H1 (cell line): ENCODE data around the gene TOP3A. TPM values are rescaled to one million over a fixed set of nuclear protein-coding genes. Genes with fewer than 3 reads are reported as not detected.

Experiments
- CTCF ChIA-PET: fragments of 300-600 bp; sonication (Branson Sonifier 250); formaldehyde crosslinking; loops from one replicate; lab custom pipeline; 2021; ENCODE audit not compliant: partially characterized antibody; lab: Charles Lee
- POLR2A ChIA-PET: fragments of 300-600 bp; sonication (Branson Sonifier 250); formaldehyde crosslinking; loops from one replicate; lab custom pipeline; 2021; ENCODE audit warnings: inconsistent platforms; ENCODE audit not compliant: partially characterized antibody; lab: Charles Lee
- DNase-seq, 2 experiments: peaks; one replicate each; pipeline versions ENCODE4 v3.0.0 to v3.0.0-alpha.2; 2010 to 2022; ENCODE audit warnings: low spot score in 2 of 2, low read depth in 1 of 2, mixed read lengths in 1 of 2
- FAIRE-seq: peaks from 2 replicates; lab custom pipeline; 2011; peaks lifted over from hg19 to GRCh38; lab: Jason Lieb, UNC
- H2AFZ ChIP-seq: 2 replicates; pipeline ENCODE4 v1.8.1; 2012; ENCODE audit warnings: low read length, inconsistent platforms
- H2AK5ac ChIP-seq: 2 replicates; pipeline ENCODE4 v1.6.1; 2013; ENCODE audit warnings: low read depth, low read length
- H2BK120ac ChIP-seq: replicated peaks from 2 replicates; pipeline ENCODE3; 2013; ENCODE audit warnings: low read depth, low read length, inconsistent platforms
- H2BK12ac ChIP-seq: 2 replicates; pipeline ENCODE4 v1.6.1; 2013; ENCODE audit warnings: low read depth, low read length
- H2BK15ac ChIP-seq: 2 replicates; pipeline ENCODE4 v1.6.1; 2013; ENCODE audit warnings: low read length
- H2BK20ac ChIP-seq: 2 replicates; pipeline ENCODE4 v1.6.1; 2013; ENCODE audit warnings: low read length
- H2BK5ac ChIP-seq: 2 replicates; pipeline ENCODE4 v1.6.1; 2013; ENCODE audit warnings: low read depth, low read length
- H3K14ac ChIP-seq: 2 replicates; pipeline ENCODE4 v1.6.1; 2013; ENCODE audit warnings: inconsistent platforms; ENCODE audit not compliant: insufficient read length
- H3K18ac ChIP-seq: 2 replicates; pipeline ENCODE4 v1.6.1; 2013; ENCODE audit warnings: low read length; ENCODE audit errors: extremely low read depth
- H3K23ac ChIP-seq: 2 replicates; pipeline ENCODE4 v1.6.1; 2013; ENCODE audit warnings: inconsistent platforms; ENCODE audit not compliant: insufficient read length
- H3K23me2 ChIP-seq: 2 replicates; pipeline ENCODE4 v1.6.1; 2013; ENCODE audit warnings: low read depth, low read length
- H3K27ac ChIP-seq: 2 replicates; pipeline ENCODE4 v1.6.1; 2011; ENCODE audit warnings: low read depth, low read length, inconsistent platforms
- H3K27me3 ChIP-seq, 4 experiments: replicated peaks in 1 of 4; 1 replicate in 1 of 4; 2 replicates in 3 of 4; pipeline versions ENCODE4 v1.6.1 to v1.8.1; 2011 to 2013; ENCODE audit warnings: low read length in 3 of 4, mild to moderate bottlenecking in 3 of 4, inconsistent platforms in 2 of 4, mixed read lengths in 2 of 4, moderate library complexity in 1 of 4; ENCODE audit not compliant: control insufficient read depth in 3 of 4, insufficient read depth in 3 of 4; ENCODE audit errors: extremely low read depth in 1 of 4
- H3K36me3 ChIP-seq, 4 experiments: 2 replicates each; pipeline versions ENCODE4 v1.6.1 to v1.8.1; 2011 to 2013; ENCODE audit warnings: mild to moderate bottlenecking in 4 of 4, low read length in 3 of 4, moderate library complexity in 2 of 4, control low read depth in 1 of 4, inconsistent platforms in 1 of 4; ENCODE audit not compliant: insufficient read depth in 4 of 4, control insufficient read depth in 2 of 4
- H3K4ac ChIP-seq: replicated peaks from 2 replicates; pipeline ENCODE3; 2013; ENCODE audit warnings: low read length, low read depth, mixed read lengths, inconsistent platforms; ENCODE audit not compliant: insufficient read length
- H3K4me1 ChIP-seq, 4 experiments: replicated peaks in 1 of 4; 1 replicate in 1 of 4; 2 replicates in 3 of 4; pipeline versions ENCODE4 v1.6.1 to v1.8.1; 2011 to 2013; ENCODE audit warnings: low read length in 3 of 4, inconsistent platforms in 2 of 4, mixed read lengths in 1 of 4; ENCODE audit not compliant: insufficient read depth in 4 of 4, control insufficient read depth in 3 of 4
- H3K4me2 ChIP-seq, 2 experiments: 2 replicates each; pipeline versions ENCODE4 v1.6.1 to v1.8.1; 2011 to 2013; ENCODE audit warnings: low read depth in 2 of 2, low read length in 2 of 2, control low read depth in 1 of 2, inconsistent platforms in 1 of 2, mild to moderate bottlenecking in 1 of 2; ENCODE audit not compliant: insufficient read depth in 1 of 2
- H3K4me3 ChIP-seq, 4 experiments: fragments of 200-600, 300-600 bp in 1 of 4; sonication (generic), shearing (Covaris generic), sonication (Bioruptor Twin) in 1 of 4; 2 replicates each; pipeline versions ENCODE4 v1.5.1 to v1.8.1; 2011 to 2016; ENCODE audit warnings: low read length in 4 of 4, low read depth in 3 of 4, control low read depth in 2 of 4, inconsistent platforms in 2 of 4, mild to moderate bottlenecking in 2 of 4, mixed read lengths in 1 of 4, moderate library complexity in 1 of 4; ENCODE audit not compliant: insufficient read depth in 2 of 4; ENCODE audit errors: extremely low read depth in 1 of 4
- H3K56ac ChIP-seq: replicated peaks from 2 replicates; pipeline ENCODE3; 2013; ENCODE audit warnings: low read depth, mild to moderate bottlenecking, mixed read lengths, low read length, inconsistent platforms; ENCODE audit not compliant: insufficient read length
- H3K79me1 ChIP-seq: 2 replicates; pipeline ENCODE4 v1.6.1; 2013; ENCODE audit warnings: low read depth, low read length, control low read depth
- H3K79me2 ChIP-seq, 2 experiments: 2 replicates each; pipeline versions ENCODE4 v1.6.1 to v1.8.1; 2012 to 2013; ENCODE audit warnings: low read length in 2 of 2, mild to moderate bottlenecking in 2 of 2, inconsistent platforms in 1 of 2; ENCODE audit not compliant: insufficient read depth in 2 of 2, control insufficient read depth in 1 of 2
- H3K9ac ChIP-seq, 4 experiments: replicated peaks in 1 of 4; 1 replicate in 1 of 4; 2 replicates in 3 of 4; pipeline versions ENCODE4 v1.6.1 to v1.8.1; 2011 to 2013; ENCODE audit warnings: low read depth in 3 of 4, low read length in 3 of 4, control low read depth in 2 of 4, mild to moderate bottlenecking in 2 of 4, moderate library complexity in 2 of 4, inconsistent platforms in 1 of 4; ENCODE audit errors: extremely low read depth in 1 of 4
- H3K9me3 ChIP-seq, 2 experiments: 2 replicates each; pipeline versions ENCODE4 v1.6.1 to v1.8.1; 2012 to 2013; ENCODE audit warnings: mild to moderate bottlenecking in 2 of 2, moderate library complexity in 2 of 2, control low read depth in 1 of 2, inconsistent platforms in 1 of 2, low read depth in 1 of 2, low read length in 1 of 2, mixed read lengths in 1 of 2; ENCODE audit not compliant: insufficient read depth in 2 of 2
- H4K20me1 ChIP-seq, 2 experiments: replicated peaks in 1 of 2; 2 replicates each; pipeline versions ENCODE3 to v1.8.1; 2011 to 2013; ENCODE audit warnings: inconsistent platforms in 2 of 2, low read length in 2 of 2, mild to moderate bottlenecking in 1 of 2; ENCODE audit not compliant: insufficient read depth in 2 of 2, control insufficient read depth in 1 of 2
- H4K5ac ChIP-seq: 2 replicates; pipeline ENCODE4 v1.6.1; 2013; ENCODE audit warnings: low read length, low read depth, mixed read lengths, inconsistent platforms; ENCODE audit not compliant: insufficient read length
- H4K8ac ChIP-seq: 2 replicates; pipeline ENCODE4 v1.8.0; 2013; ENCODE audit warnings: mild to moderate bottlenecking, moderate library complexity, low read length, inconsistent platforms; ENCODE audit not compliant: insufficient read depth; ENCODE audit errors: extremely low read depth
- H4K91ac ChIP-seq: replicated peaks from 2 replicates; pipeline ENCODE3; 2013; ENCODE audit warnings: low read length, mixed read lengths, inconsistent platforms; ENCODE audit not compliant: insufficient read length
- BACH1 ChIP-seq: IDR thresholded peaks from 2 replicates; pipeline ENCODE4 v1.6.1; 2012; ENCODE audit warnings: low read length, improper control_type of control experiment
- CBX5 ChIP-seq: fragments of 300-800, 300-1000 bp; sonication (generic); IDR thresholded peaks from 2 replicates; pipeline ENCODE4 v1.7.1; 2016; ENCODE audit warnings: antibody characterized with exemption, low read length, low read depth
- CHD1 ChIP-seq: IDR thresholded peaks from 2 replicates; pipeline ENCODE4 v1.6.1; 2012; ENCODE audit warnings: low read depth, low read length, improper control_type of control experiment
- EP300 ChIP-seq, 2 experiments: IDR thresholded peaks; 1 replicate in 1 of 2; 2 replicates in 1 of 2; pipeline ENCODE4 v1.6.1; 2011 to 2012; ENCODE audit warnings: low read depth in 2 of 2, low read length in 2 of 2, mild to moderate bottlenecking in 2 of 2, borderline replicate concordance in 1 of 2, inconsistent platforms in 1 of 2, moderate library complexity in 1 of 2
- EZH2 ChIP-seq: fragments of 200-600 bp; sonication (generic); IDR thresholded peaks from 2 replicates; pipeline ENCODE4 v1.7.1; 2012; ENCODE audit warnings: low read depth, mild to moderate bottlenecking, moderate library complexity, low read length, inconsistent platforms; ENCODE audit not compliant: severe bottlenecking
- HDAC2 ChIP-seq, 2 experiments: fragments of 300-600 bp in 1 of 2; sonication (generic) in 1 of 2; IDR thresholded peaks; 2 replicates each; pipeline ENCODE4 v1.6.1; 2011 to 2012; ENCODE audit warnings: low read depth in 2 of 2, low read length in 2 of 2, mild to moderate bottlenecking in 2 of 2, moderate library complexity in 2 of 2, borderline replicate concordance in 1 of 2, inconsistent platforms in 1 of 2
- NANOG ChIP-seq: IDR thresholded peaks from 2 replicates; pipeline ENCODE4 v1.6.1; 2011; ENCODE audit warnings: low read length, low read depth, mild to moderate bottlenecking, inconsistent platforms; ENCODE audit not compliant: insufficient read depth, poor library complexity, severe bottlenecking
- NRF1 ChIP-seq: IDR thresholded peaks from 2 replicates; pipeline ENCODE4 v1.6.1; 2011; ENCODE audit warnings: mild to moderate bottlenecking, low read depth, low read length, improper control_type of control experiment
- SIN3A ChIP-seq, 2 experiments: IDR thresholded peaks in 1 of 2; conservative IDR thresholded peaks in 1 of 2; 2 replicates each; pipeline ENCODE4 v1.6.1; 2011 to 2012; ENCODE audit warnings: low read length in 2 of 2, improper control_type of control experiment in 1 of 2, low read depth in 1 of 2, mild to moderate bottlenecking in 1 of 2
- TAF7 ChIP-seq: optimal IDR thresholded peaks from 2 replicates; pipeline ENCODE3; 2011; ENCODE audit warnings: low read depth, mild to moderate bottlenecking, inconsistent platforms, low read length, moderate library complexity, borderline replicate concordance
- ZNF274 ChIP-seq: IDR thresholded peaks from 2 replicates; pipeline ENCODE4 v1.7.0; 2012; ENCODE audit warnings: low read length, borderline replicate concordance; ENCODE audit errors: extremely low read depth
- WGBS, 2 experiments: shearing (Covaris generic) in 1 of 2; methylation state at CpG; one replicate each; pipeline versions ENCODE4 v1.1.6 to v1.1.7; 2013 to 2015; ENCODE audit warnings: low lambda C conversion rate in 2 of 2, mixed read lengths in 2 of 2, inconsistent platforms in 1 of 2, low coverage in 1 of 2, missing lambda C conversion rate in 1 of 2; ENCODE audit not compliant: insufficient replicate concordance in 2 of 2, insufficient coverage in 1 of 2, insufficient read length in 1 of 2; ENCODE audit errors: extremely low coverage in 1 of 2, missing lambda C conversion rate in 1 of 2; 5-methylcytosine and 5-hydroxymethylcytosine counted together
- polyA plus RNA-seq, 7 experiments: library from polyadenylated mRNA; depleted of rRNA in 3 of 7; stranded (reverse) in 5 of 7; unstranded in 2 of 7; fragments of >200 nt in 5 of 7; fragments of 200-250 nt in 2 of 7; gene quantifications; 1 replicate in 5 of 7; 2 replicates in 1 of 7; 4 replicates in 1 of 7; pipeline versions ENCODE4 v1.2.1 to v1.2.3, GENCODE V29; 2011 to 2013; ENCODE audit warnings: missing spikeins in 2 of 7, mixed read lengths in 2 of 7
- total RNA-seq: library from RNA; stranded (reverse); fragmentation: NEBNext Ultra II Directional; extraction: Animal tissue kit (Norgen Biotek cat#: 25700); gene quantifications from 2 replicates; pipeline ENCODE4 v1.2.1, GENCODE V29; 2021
- TF ChIP-seq, protein P1 (sequence below): IDR thresholded peaks from 2 replicates; pipeline ENCODE4 v1.6.1; 2012; ENCODE audit warnings: inconsistent platforms

TOP3A gene
- total and polyA plus RNA-seq, 2 of the 8 experiments (the other 6 are each of a cell fraction or from before 2014, with no cell fraction given) = 23.4 to 54.3 TPM

DNA sequence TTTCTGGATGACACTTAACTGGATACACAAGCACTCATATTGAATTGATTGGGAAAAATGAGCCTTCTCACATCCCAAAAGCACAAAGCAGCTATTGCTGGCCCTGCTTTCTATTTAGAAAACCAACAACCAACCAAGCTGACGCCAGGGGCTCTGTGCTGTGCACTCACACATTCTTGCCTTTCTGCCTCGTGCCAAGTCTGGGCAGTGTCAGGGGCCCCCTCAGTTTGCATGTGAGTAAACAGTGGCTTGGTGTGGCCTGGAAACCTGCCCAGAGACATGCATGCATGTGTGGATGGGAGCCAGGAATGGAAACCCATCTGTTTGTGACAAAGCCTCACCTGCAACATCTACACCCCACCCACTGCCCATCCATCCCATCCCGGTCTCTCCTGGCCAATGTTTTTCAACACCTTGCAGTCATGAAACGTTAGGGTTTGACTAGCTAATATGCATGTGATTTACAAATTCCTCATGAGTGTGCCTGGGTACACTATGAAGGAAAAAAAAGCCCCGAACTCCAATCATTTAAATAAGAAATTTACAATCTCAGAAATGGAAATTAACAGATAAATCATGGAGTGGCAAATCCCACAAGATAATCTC lies 33.9 kb downstream of the TOP3A start:
- no peak overlapping the region for H2BK120ac ChIP-seq
- no peak overlapping the region for H3K18ac ChIP-seq
- no peaks in the 10 kb centered on the region for H3K79me2 ChIP-seq
- no peaks in the 10 kb centered on the region for H3K27me3 ChIP-seq
- H3K23ac ChIP-seq = no peak overlapping the region
- H3K79me1 ChIP-seq = no peaks in the 10 kb centered on the region
- 93% methylated on average over 5 of the region's 5 CpGs; no CpG with 5 or more reads in 1 of the 2 experiments for WGBS, 2 experiments
- no peak overlapping the region for H3K4ac ChIP-seq
- H3K14ac ChIP-seq = no peak overlapping the region
- no peak overlapping the region for H4K5ac ChIP-seq
- H2AK5ac ChIP-seq = no peak overlapping the region
- no peak overlapping the region for H4K8ac ChIP-seq
- H4K91ac ChIP-seq = no peak overlapping the region
- H2BK12ac ChIP-seq = no peak overlapping the region
- H3K4me3 ChIP-seq = no peak overlapping the region
- no peak overlapping the region for H2AFZ ChIP-seq
- no peak overlapping the region for H3K56ac ChIP-seq
- ChIA-PET CTCF (interaction anchor here (1.2 to 2.2 kb wide), 4 partner anchors 10 to 27 kb away, joined by 3 to 8 read pairs (median 4); no protein-coding TSS in a partner anchor), POLR2A (interaction anchor here (0.6 to 1.6 kb wide), 4 partner anchors 9 to 54 kb away, joined by 3 to 5 read pairs (median 4); no protein-coding TSS in a partner anchor)
- no peak for DNase-seq
- no peak overlapping the region for H2BK20ac ChIP-seq
- H3K9me3 ChIP-seq = no peaks in the 10 kb centered on the region
- FAIRE-seq = no peak
- no peak overlapping the region for H2BK5ac ChIP-seq
- H3K4me2 ChIP-seq = no peak overlapping the region
- H3K36me3 ChIP-seq = peaks cover 44 to 91% (median 72%) of the 10 kb centered on the region in 4 experiments
- H3K23me2 ChIP-seq = no peaks in the 10 kb centered on the region
- no peak overlapping the region for H3K27ac ChIP-seq
- peaks cover 3 to 14% of the 10 kb centered on the region in 2 experiments for H4K20me1 ChIP-seq
- no peak overlapping the region for H2BK15ac ChIP-seq
- no peaks in the 10 kb centered on the region for H3K4me1 ChIP-seq
- no peak overlapping the region for H3K9ac ChIP-seq
- TF ChIP-seq NRF1 (no peak), CBX5 (no peak), HDAC2 (IDR thresholded peaks at IDR 0.05; ENCODE audit: borderline replicate concordance in 1 of 2, low read depth in 2 of 2, low read length in 2 of 2) (no peak), CHD1 (no peak), EZH2 (no peak), EP300 (IDR thresholded peaks at IDR 0.05; ENCODE audit: borderline replicate concordance in 1 of 2, low read depth in 2 of 2, low read length in 2 of 2) (no peak), NANOG (no peak), BACH1 (no peak), TAF7 (no peak), ZNF274 (no peak), SIN3A (conservative IDR thresholded peaks at IDR 0.05 in 1 of 2, IDR thresholded peaks at IDR 0.05 in 1 of 2; ENCODE audit: low read depth in 1 of 2, low read length in 2 of 2) (no peak)
- TF ChIP-seq, protein P1, sequence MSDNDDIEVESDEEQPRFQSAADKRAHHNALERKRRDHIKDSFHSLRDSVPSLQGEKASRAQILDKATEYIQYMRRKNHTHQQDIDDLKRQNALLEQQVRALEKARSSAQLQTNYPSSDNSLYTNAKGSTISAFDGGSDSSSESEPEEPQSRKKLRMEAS = no peak
